ENCODE results near the gene SERPINA4. TPM values are rescaled to one million over a fixed set of nuclear protein-coding genes. Genes with fewer than 3 reads are reported as not detected.

The SERPINA4 gene
- polyA plus RNA-seq, 1 of the 3 experiments (the other 2 are of a cell fraction) = not detected

DNA sequence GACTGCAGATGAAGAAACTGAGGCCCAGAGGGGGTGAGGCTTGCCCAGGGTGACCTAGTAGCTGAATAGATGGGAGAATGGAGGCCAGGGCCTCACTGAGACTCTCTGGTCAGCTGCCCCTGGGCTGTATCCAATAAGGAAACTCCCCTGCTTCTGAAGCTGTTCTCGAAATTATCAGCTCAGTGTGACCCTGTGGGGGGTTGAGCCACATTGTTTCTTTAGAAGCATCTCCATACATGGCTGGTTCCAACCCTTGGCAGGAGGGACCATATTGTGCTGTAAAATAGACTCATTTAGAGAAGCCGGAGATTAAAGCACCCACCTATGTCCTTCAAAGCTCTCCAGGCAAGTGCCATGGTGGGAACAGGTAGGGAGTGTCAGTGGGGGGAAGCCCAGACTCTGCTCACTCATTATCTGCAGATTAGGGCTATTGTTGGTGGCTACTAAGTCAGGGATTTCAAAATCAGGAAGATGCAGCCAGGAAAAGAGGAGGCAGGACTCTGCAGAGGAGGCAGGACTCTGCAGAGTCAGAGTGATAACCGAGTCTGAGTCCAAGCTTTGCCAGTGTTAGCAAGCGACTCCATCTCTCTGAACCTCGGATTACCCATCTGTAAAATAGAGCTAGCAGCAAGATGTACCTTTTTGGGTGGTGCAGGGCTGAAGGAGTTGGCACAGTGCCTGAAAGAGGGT is 23.5 kb downstream of the SERPINA4 start:
- Histone ChIP-seq H4K20me1 (ENCODE audit: insufficient read depth) (no peaks in the 10 kb centered on the region), H3K27me3 (ENCODE audit: insufficient read depth) (no peaks in the 10 kb centered on the region), H3F3A (replicated peaks; ENCODE audit: insufficient read depth) (no peaks in the 10 kb centered on the region), H3K9me3 (no peaks in the 10 kb centered on the region), H3K4me3 (ENCODE audit: low read depth in 2 of 2, low read length in 1 of 2) (no peak overlapping the region), H3K9ac (no peak overlapping the region), H3K36me3 (replicated peaks in 1 of 2; ENCODE audit: control insufficient read depth in 1 of 2, insufficient read depth in 2 of 2, low read length in 1 of 2) (no peaks in the 10 kb centered on the region), H3K9me2 (no peaks in the 10 kb centered on the region), H3K79me2 (ENCODE audit: insufficient read depth) (no peaks in the 10 kb centered on the region), H2AFZ (ENCODE audit: low read depth) (no peak overlapping the region), H3K27ac (ENCODE audit: low read depth in 2 of 2, low read length in 1 of 2) (no peak overlapping the region), H3K4me2 (no peak overlapping the region), H3K4me1 (ENCODE audit: control insufficient read depth in 1 of 2, insufficient read depth in 2 of 2, low read depth in 1 of 2, low read length in 1 of 2) (peaks cover 0 to 13% of the 10 kb centered on the region in 2 experiments; a peak in 1 of 4 replicates)
- DNase-seq = no peak
- 50% methylated on average over 2 of the region's 5 CpGs for WGBS (ENCODE audit: low lambda C conversion rate)
- TF ChIP-seq, protein P1, sequence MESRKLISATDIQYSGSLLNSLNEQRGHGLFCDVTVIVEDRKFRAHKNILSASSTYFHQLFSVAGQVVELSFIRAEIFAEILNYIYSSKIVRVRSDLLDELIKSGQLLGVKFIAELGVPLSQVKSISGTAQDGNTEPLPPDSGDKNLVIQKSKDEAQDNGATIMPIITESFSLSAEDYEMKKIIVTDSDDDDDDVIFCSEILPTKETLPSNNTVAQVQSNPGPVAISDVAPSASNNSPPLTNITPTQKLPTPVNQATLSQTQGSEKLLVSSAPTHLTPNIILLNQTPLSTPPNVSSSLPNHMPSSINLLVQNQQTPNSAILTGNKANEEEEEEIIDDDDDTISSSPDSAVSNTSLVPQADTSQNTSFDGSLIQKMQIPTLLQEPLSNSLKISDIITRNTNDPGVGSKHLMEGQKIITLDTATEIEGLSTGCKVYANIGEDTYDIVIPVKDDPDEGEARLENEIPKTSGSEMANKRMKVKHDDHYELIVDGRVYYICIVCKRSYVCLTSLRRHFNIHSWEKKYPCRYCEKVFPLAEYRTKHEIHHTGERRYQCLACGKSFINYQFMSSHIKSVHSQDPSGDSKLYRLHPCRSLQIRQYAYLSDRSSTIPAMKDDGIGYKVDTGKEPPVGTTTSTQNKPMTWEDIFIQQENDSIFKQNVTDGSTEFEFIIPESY (IDR thresholded peaks at IDR 0.05; ENCODE audit: borderline replicate concordance, low read depth) = no peak
- no peak for TF ChIP-seq MEF2A (IDR thresholded peaks at IDR 0.05; ENCODE audit: borderline replicate concordance, low read depth)
- TF ChIP-seq TCF12 (IDR thresholded peaks at IDR 0.05) = no peak
- TF ChIP-seq NRF1 (IDR thresholded peaks at IDR 0.05; ENCODE audit: low read depth, low read length) = no peak
- ChIA-PET POLR2A (no interaction called here), CTCF (no interaction called here)

DNA sequence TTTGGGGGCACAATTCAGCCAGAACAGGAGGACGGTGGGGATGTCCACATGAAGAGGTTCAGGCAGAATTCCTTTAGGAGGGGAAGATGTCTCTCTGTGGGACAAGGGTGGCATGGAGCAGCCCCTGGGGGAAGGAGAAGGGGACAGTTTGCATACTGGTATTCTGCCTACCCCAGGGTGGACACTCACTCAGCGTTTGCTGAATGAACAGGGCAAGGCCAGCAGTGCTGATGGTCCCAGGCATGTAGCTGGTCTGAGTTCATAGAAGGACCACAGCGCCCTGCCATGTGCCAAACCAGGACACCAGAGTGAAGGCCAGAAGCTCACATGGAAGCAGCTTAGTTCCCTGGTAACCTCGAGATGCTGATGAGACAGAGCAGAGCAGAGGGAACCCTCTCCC is 25.4 kb downstream of the SERPINA4 start:
- H3K27me3 ChIP-seq (ENCODE audit: insufficient read depth) = no peaks in the 10 kb centered on the region
- no peaks in the 10 kb centered on the region for H3K9me3 ChIP-seq
- WGBS (ENCODE audit: low lambda C conversion rate) = 40% methylated on average over 4 of the region's 4 CpGs
- no peak overlapping the region for H3K4me3 ChIP-seq (ENCODE audit: low read depth in 2 of 2, low read length in 1 of 2)
- no peaks in the 10 kb centered on the region for H3K79me2 ChIP-seq (ENCODE audit: insufficient read depth)
- H2AFZ ChIP-seq (ENCODE audit: low read depth) = no peak overlapping the region
- POLR2A ChIA-PET = no interaction called here
- H3K27ac ChIP-seq (ENCODE audit: low read depth in 2 of 2, low read length in 1 of 2) = no peak overlapping the region
- no peaks in the 10 kb centered on the region for H3K9me2 ChIP-seq
- H4K20me1 ChIP-seq (ENCODE audit: insufficient read depth) = no peaks in the 10 kb centered on the region
- H3K9ac ChIP-seq = no peak overlapping the region
- H3K36me3 ChIP-seq (replicated peaks in 1 of 2; ENCODE audit: control insufficient read depth in 1 of 2, insufficient read depth in 2 of 2, low read length in 1 of 2) = no peaks in the 10 kb centered on the region
- CTCF ChIA-PET = interaction anchor here (0.9 to 1.4 kb wide), 2 partner anchors 11 to 36 kb away, joined by 3 read pairs; no protein-coding TSS in a partner anchor
- peaks cover 0 to 3% of the 10 kb centered on the region in 2 experiments; a peak in 1 of 4 replicates for H3K4me1 ChIP-seq (ENCODE audit: control insufficient read depth in 1 of 2, insufficient read depth in 2 of 2, low read depth in 1 of 2, low read length in 1 of 2)
- H3K4me2 ChIP-seq = no peak overlapping the region
- H3F3A ChIP-seq (replicated peaks; ENCODE audit: insufficient read depth) = no peaks in the 10 kb centered on the region
- DNase-seq = no peak
- TF ChIP-seq GATA2 (CRISPR knock-in tag; IDR thresholded peaks at IDR 0.05) (no peak), SIN3A (IDR thresholded peaks at IDR 0.05; ENCODE audit: borderline replicate concordance, low read depth, low read length) (no peak), FOXJ3 (CRISPR knock-in tag; IDR thresholded peaks at IDR 0.05) (no peak), RAD21 (IDR thresholded peaks at IDR 0.05; ENCODE audit: low read length) (no peak), TEAD4 (IDR thresholded peaks at IDR 0.05; ENCODE audit: borderline replicate concordance, insufficient read depth) (no peak), EZH2phosphoT487 (IDR thresholded peaks at IDR 0.05; ENCODE audit: borderline replicate concordance, low read depth) (no peak), JUND (IDR thresholded peaks at IDR 0.05) (no peak), SMC3 (IDR thresholded peaks at IDR 0.05; ENCODE audit: low read depth, low read length) (no peak), NRF1 (IDR thresholded peaks at IDR 0.05; ENCODE audit: low read depth, low read length) (no peak), TAF1 (IDR thresholded peaks at IDR 0.05; ENCODE audit: borderline replicate concordance, low read depth, low read length) (no peak)
- TF ChIP-seq, protein P2, sequence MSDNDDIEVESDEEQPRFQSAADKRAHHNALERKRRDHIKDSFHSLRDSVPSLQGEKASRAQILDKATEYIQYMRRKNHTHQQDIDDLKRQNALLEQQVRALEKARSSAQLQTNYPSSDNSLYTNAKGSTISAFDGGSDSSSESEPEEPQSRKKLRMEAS (IDR thresholded peaks at IDR 0.05; ENCODE audit: low read depth) = no peak
- TF ChIP-seq, protein P3, sequence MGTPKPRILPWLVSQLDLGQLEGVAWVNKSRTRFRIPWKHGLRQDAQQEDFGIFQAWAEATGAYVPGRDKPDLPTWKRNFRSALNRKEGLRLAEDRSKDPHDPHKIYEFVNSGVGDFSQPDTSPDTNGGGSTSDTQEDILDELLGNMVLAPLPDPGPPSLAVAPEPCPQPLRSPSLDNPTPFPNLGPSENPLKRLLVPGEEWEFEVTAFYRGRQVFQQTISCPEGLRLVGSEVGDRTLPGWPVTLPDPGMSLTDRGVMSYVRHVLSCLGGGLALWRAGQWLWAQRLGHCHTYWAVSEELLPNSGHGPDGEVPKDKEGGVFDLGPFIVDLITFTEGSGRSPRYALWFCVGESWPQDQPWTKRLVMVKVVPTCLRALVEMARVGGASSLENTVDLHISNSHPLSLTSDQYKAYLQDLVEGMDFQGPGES (IDR thresholded peaks at IDR 0.05; ENCODE audit: low read depth, low read length) = no peak
- TF ChIP-seq, protein P4, sequence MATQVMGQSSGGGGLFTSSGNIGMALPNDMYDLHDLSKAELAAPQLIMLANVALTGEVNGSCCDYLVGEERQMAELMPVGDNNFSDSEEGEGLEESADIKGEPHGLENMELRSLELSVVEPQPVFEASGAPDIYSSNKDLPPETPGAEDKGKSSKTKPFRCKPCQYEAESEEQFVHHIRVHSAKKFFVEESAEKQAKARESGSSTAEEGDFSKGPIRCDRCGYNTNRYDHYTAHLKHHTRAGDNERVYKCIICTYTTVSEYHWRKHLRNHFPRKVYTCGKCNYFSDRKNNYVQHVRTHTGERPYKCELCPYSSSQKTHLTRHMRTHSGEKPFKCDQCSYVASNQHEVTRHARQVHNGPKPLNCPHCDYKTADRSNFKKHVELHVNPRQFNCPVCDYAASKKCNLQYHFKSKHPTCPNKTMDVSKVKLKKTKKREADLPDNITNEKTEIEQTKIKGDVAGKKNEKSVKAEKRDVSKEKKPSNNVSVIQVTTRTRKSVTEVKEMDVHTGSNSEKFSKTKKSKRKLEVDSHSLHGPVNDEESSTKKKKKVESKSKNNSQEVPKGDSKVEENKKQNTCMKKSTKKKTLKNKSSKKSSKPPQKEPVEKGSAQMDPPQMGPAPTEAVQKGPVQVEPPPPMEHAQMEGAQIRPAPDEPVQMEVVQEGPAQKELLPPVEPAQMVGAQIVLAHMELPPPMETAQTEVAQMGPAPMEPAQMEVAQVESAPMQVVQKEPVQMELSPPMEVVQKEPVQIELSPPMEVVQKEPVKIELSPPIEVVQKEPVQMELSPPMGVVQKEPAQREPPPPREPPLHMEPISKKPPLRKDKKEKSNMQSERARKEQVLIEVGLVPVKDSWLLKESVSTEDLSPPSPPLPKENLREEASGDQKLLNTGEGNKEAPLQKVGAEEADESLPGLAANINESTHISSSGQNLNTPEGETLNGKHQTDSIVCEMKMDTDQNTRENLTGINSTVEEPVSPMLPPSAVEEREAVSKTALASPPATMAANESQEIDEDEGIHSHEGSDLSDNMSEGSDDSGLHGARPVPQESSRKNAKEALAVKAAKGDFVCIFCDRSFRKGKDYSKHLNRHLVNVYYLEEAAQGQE (IDR thresholded peaks at IDR 0.05; ENCODE audit: low read depth, low read length) = no peak
- TF ChIP-seq, protein P1 (IDR thresholded peaks at IDR 0.05; ENCODE audit: borderline replicate concordance, low read depth) = no peak

Data from SK-N-SH (cell line).